Measurements from ENCODE around the gene ACSL3.

GRCh38 chr2:222916229-222917197 is 55.7 kb downstream of the ACSL3 start:
- TF ChIP-seq CTCF (IDR thresholded peaks at IDR 0.05) (peak in 1 of 6 experiments; percentile 4), POLR2A (IDR thresholded peaks at IDR 0.05) (no peak)

Data from Peyer's patch (tissue), 4 donors.